ENCODE measurements around the gene PGLYRP2. TPM values are rescaled to one million over a fixed set of nuclear protein-coding genes. Genes with fewer than 3 reads are reported as not detected.
"Not testable (repeated sequence)": the region's sequence is repeated elsewhere in the genome, so short reads cannot be mapped to it uniquely, and the experiment has no call there.

PGLYRP2 gene
- total RNA-seq, 2 experiments from 2014 or later: 0.19 to 0.40 TPM

DNA sequence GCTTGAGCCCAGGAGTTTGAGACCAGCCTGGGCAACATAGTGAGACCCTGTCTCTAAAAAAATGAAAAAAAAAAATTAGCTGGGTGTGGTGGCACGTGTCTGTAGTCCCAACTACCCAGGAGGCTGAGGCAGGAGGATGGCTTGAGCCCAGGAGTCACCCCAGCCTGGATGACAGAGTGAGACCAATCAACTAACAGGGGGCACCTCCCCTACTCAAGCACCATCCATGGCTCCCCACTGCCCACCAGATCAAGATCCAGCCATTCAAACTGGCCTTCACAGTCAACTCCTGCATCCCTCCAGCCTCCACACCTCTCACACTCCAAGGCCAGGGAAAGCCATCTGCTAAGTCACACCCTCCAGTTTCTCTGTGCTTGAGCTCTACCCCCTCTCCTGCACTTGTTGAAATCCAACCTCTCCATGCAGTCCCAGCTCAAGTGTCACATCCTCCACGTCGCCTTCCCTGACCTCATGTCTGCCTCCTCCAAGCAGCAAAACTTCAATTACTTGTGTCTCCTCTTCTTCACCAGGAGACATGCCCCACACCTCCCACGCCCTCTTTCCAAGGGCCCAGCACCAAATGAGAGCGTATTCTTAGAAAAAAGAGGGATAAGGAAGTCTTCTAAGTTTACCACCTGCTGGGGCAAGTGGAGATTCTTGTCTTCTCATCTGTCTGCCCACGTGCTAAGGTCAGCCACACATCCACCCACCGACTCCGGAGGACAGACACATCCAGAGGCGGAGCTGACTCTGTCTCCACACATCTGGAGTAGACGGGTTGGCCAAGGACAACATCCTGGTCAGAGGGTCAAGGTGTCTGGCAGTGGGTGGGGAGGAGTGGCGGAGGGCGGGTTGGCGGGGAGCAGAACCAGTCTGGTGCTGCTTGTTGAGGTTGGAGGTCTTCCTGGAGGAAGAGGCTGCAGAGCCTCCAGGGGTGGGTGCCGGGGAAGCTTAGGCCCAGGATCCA is 28.1 kb upstream of the PGLYRP2 start:
- Mint-ChIP-seq H3K36me3 (no peaks in the 10 kb centered on the region), H3K4me3 (peak overlapping the region; percentile 88), H3K4me1 (peaks cover 23% of the 10 kb centered on the region), H3K27me3 (peaks cover 28% of the 10 kb centered on the region), H3K27ac (no peak overlapping the region), H3K9me3 (no peaks in the 10 kb centered on the region)
- DNase-seq (no peak), ATAC-seq (ENCODE audit: low read depth) (no peak)
- POLR2A ChIA-PET: interaction anchor here (0.9 to 1.7 kb wide), 2 partner anchors 7 to 88 kb away, joined by 4 read pairs; partner anchors contain the start of gene AKAP8L

- POLR2A ChIA-PET: interaction anchor here (0.5 to 1.7 kb wide), 3 partner anchors 9 to 331 kb away, joined by 3 to 11 read pairs (median 4); no protein-coding TSS in a partner anchor
- ATAC-seq (ENCODE audit: low read depth) (no peak), DNase-seq (no peak)
- Mint-ChIP-seq H3K9me3 (no peaks in the 10 kb centered on the region), H3K27ac (no peak overlapping the region), H3K27me3 (peaks cover 28% of the 10 kb centered on the region), H3K4me3 (no peak overlapping the region), H3K4me1 (peaks cover 23% of the 10 kb centered on the region), H3K36me3 (no peaks in the 10 kb centered on the region)
These were observed 26.8 kb upstream of the PGLYRP2 start for GRCh38 chr19:15506074-15506571.

- POLR2A ChIA-PET: no interaction called here
- DNase-seq (no peak), ATAC-seq (ENCODE audit: low read depth) (no peak)
- Mint-ChIP-seq H3K4me1 (peaks cover 7% of the 10 kb centered on the region), H3K27ac (no peak overlapping the region), H3K27me3 (peaks cover 11% of the 10 kb centered on the region), H3K4me3 (no peak overlapping the region), H3K36me3 (no peaks in the 10 kb centered on the region), H3K9me3 (no peaks in the 10 kb centered on the region)
These were observed 23.0 kb upstream of the PGLYRP2 start for GRCh38 chr19:15502264-15502663.

GRCh38 chr19:15501596-15501995 is 22.3 kb upstream of the PGLYRP2 start:
- POLR2A ChIA-PET: no interaction called here

DNA sequence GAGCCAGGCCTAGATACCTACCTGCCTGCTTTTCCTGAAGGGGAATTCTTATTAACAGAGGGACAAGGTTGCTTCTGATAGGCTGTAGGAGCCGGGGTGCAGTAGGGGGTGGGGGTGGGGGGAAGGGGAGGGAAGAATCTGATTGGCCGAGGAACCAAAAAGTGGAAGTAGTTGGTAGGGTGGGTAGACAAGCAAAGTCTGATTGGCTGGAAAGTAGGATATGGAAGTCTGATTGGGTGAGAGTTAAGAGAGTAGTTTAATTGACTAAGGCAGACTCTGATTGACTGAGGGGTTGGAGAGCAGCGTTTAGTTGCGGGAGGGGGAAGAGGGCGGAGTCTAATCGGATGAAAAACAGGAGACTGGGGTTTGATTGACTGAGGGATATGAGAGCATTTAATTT is 19.6 kb upstream of the PGLYRP2 start:
- ATAC-seq (ENCODE audit: low read depth) (no peak), DNase-seq (no peak)
- no peaks in the 10 kb centered on the region for H3K9me3 Mint-ChIP-seq
- POLR2A ChIA-PET: no interaction called here
- peaks cover 3% of the 10 kb centered on the region for H3K27me3 Mint-ChIP-seq
- peaks cover 2% of the 10 kb centered on the region for H3K4me1 Mint-ChIP-seq
- H3K27ac Mint-ChIP-seq: no peak overlapping the region
- no peaks in the 10 kb centered on the region for H3K36me3 Mint-ChIP-seq
- H3K4me3 Mint-ChIP-seq: no peak overlapping the region

More at GRCh38 chr19:15501596-15501995, 22.3 kb upstream of the PGLYRP2 start:
- Mint-ChIP-seq H3K27me3 (peaks cover 8% of the 10 kb centered on the region), H3K4me3 (no peak overlapping the region), H3K4me1 (peaks cover 6% of the 10 kb centered on the region), H3K36me3 (no peaks in the 10 kb centered on the region), H3K27ac (no peak overlapping the region), H3K9me3 (no peaks in the 10 kb centered on the region)
- ATAC-seq (ENCODE audit: low read depth) (no peak), DNase-seq (no peak)

DNA sequence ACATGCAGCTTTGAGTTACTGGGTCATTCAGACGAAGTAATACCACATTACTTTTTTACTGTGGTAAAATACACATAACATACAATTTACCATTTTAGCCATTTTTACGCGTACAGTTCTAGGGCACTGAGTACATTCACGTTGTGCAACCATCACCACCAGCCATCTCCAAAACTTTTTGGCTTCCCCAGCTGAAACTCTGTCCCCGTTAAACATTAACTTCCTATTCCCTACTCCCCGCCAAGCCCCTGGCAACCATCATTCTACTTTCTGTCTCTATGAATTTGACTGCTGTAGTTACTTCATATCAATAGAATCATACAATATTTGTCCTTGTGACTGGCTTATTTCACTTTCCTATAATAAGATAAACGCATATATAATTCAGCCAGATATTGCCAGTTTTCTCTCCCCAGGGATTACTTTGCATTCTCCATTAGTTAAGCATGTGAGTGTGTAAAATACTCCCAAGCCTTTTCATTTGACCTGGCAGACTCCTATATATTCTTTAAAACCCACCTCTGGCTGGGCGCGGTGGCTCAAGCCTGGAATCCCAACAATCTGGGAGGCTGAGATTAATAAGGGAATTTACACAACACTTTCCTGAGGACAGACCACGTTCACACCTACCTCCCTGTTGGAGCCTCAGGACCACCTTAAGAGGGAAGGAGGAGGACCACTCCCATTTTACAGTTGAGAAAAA is 19.0 kb upstream of the PGLYRP2 start:
- POLR2A ChIA-PET: no interaction called here
- Mint-ChIP-seq H3K27ac (no peak overlapping the region), H3K9me3 (no peaks in the 10 kb centered on the region), H3K36me3 (no peaks in the 10 kb centered on the region), H3K27me3 (peaks cover 3% of the 10 kb centered on the region), H3K4me1 (peaks cover 2% of the 10 kb centered on the region), H3K4me3 (no peak overlapping the region)
- ATAC-seq (ENCODE audit: low read depth) (no peak), DNase-seq (no peak)

GRCh38 chr19:15495151-15495550 is 15.8 kb upstream of the PGLYRP2 start:
- POLR2A ChIA-PET: no interaction called here
- DNase-seq: no peak
- Mint-ChIP-seq H3K4me3 (no peak overlapping the region), H3K27ac (no peak overlapping the region), H3K27me3 (peaks cover 5% of the 10 kb centered on the region), H3K9me3 (no peaks in the 10 kb centered on the region), H3K4me1 (peaks cover 2% of the 10 kb centered on the region), H3K36me3 (peaks cover 1% of the 10 kb centered on the region)
- no peak for ATAC-seq (ENCODE audit: low read depth)

GRCh38 chr19:15488489-15489226 is 9.4 kb upstream of the PGLYRP2 start:
- Mint-ChIP-seq H3K27ac (no peak overlapping the region), H3K4me3 (no peak overlapping the region), H3K4me1 (peaks cover 4% of the 10 kb centered on the region), H3K9me3 (peaks cover 5% of the 10 kb centered on the region), H3K27me3 (peaks cover 5% of the 10 kb centered on the region), H3K36me3 (peaks cover 1% of the 10 kb centered on the region)
- POLR2A ChIA-PET: no interaction called here
- no peak for ATAC-seq (ENCODE audit: low read depth)
- no peak for DNase-seq

- POLR2A ChIA-PET: no interaction called here
- peaks cover 9% of the 10 kb centered on the region for H3K4me1 Mint-ChIP-seq
- H3K27me3 Mint-ChIP-seq: no peaks in the 10 kb centered on the region
- ATAC-seq (ENCODE audit: low read depth) (no peak), DNase-seq (no peak)
- no peaks in the 10 kb centered on the region for H3K36me3 Mint-ChIP-seq
- H3K4me3 Mint-ChIP-seq: no peak overlapping the region
- no peak overlapping the region for H3K27ac Mint-ChIP-seq
- peaks cover 5% of the 10 kb centered on the region for H3K9me3 Mint-ChIP-seq
These were observed 7.7 kb upstream of the PGLYRP2 start for GRCh38 chr19:15487038-15487437.

- H3K27ac Mint-ChIP-seq; DNase-seq; H3K36me3 Mint-ChIP-seq; H3K27me3 Mint-ChIP-seq; ATAC-seq (ENCODE audit: low read depth); H3K4me1 Mint-ChIP-seq; H3K9me3 Mint-ChIP-seq; H3K4me3 Mint-ChIP-seq: not testable (repeated sequence)
- POLR2A ChIA-PET: interaction anchor here (0.6 kb wide), 1 partner anchor 1181 kb away, joined by 3 read pairs; no protein-coding TSS in a partner anchor
These were observed 6.5 kb upstream of the PGLYRP2 start for GRCh38 chr19:15485768-15486167.

DNA sequence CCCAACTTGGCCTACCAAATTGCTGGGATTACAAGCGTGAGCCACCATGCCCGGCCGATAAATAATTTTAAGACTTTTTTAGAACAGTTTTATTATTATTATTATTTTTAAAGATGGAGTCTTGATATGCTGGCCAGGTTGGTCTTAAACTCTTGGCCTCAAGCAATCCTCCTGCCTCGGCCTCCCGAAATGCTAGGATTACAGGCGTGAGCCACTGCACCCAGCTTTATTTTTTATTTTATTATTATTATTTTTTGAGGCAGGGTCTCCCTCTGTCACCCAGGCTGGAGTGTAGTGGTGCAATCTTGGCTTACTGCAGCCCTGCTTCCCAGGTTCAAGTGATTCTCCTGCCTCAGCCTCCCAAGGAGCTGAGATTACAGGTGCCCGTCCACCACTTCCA is 1.7 kb upstream of the PGLYRP2 start:
- ATAC-seq (ENCODE audit: low read depth); H3K27me3 Mint-ChIP-seq; DNase-seq; H3K36me3 Mint-ChIP-seq; POLR2A ChIA-PET; H3K9me3 Mint-ChIP-seq; H3K4me3 Mint-ChIP-seq; H3K27ac Mint-ChIP-seq: not testable (repeated sequence)
- H3K4me1 Mint-ChIP-seq: peaks cover 27% of the 10 kb centered on the region

GRCh38 chr19:15476325-15476724 is 3.0 kb downstream of the PGLYRP2 start:
- no peak overlapping the region for H3K27ac Mint-ChIP-seq
- no peaks in the 10 kb centered on the region for H3K27me3 Mint-ChIP-seq
- peaks cover 26% of the 10 kb centered on the region for H3K4me1 Mint-ChIP-seq
- no peaks in the 10 kb centered on the region for H3K36me3 Mint-ChIP-seq
- H3K4me3 Mint-ChIP-seq: no peak overlapping the region
- POLR2A ChIA-PET: interaction anchor here (0.8 to 1.3 kb wide), 2 partner anchors 9 to 13 kb away, joined by 3 to 4 read pairs; no protein-coding TSS in a partner anchor
- no peak for DNase-seq
- ATAC-seq (ENCODE audit: low read depth): no peak
- no peaks in the 10 kb centered on the region for H3K9me3 Mint-ChIP-seq

DNA sequence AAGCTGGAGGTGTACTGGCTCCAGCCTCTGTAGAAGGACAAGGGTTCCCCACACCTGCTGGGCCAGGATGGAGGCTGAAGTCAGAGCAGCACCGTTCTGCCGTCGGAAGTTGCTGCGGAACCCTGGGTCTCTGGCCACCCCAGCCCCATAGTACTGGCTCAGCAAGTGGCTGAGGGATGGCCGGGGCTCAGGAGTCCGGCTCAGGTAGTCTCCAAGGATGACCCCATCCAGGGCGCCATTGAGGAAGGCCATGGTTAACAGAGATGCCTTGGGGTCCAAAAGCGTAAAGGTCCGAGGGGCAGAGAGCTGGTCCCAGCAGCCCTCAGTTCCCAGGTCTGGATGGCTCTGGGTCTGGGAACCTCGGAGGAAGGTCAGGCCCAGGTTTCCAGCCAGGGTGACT is 3.7 kb downstream of the PGLYRP2 start:
- Mint-ChIP-seq H3K27ac (no peak overlapping the region), H3K4me3 (no peak overlapping the region), H3K36me3 (no peaks in the 10 kb centered on the region), H3K9me3 (no peaks in the 10 kb centered on the region), H3K4me1 (peaks cover 26% of the 10 kb centered on the region), H3K27me3 (no peaks in the 10 kb centered on the region)
- POLR2A ChIA-PET: interaction anchor here (0.8 kb wide), 1 partner anchor 9 kb away, joined by 3 read pairs; no protein-coding TSS in a partner anchor
- DNase-seq (no peak), ATAC-seq (ENCODE audit: low read depth) (no peak)

Data from activated naive CD8-positive, alpha-beta T cell treated with anti-CD3 and anti-CD28 coated beads, Interleukin-2, amount 10 ng/mL, durations not matched to agents 7 days and 5 days (primary cell).